GM23338 (cell line): ENCODE results near the gene LIFR. TPM values are rescaled to one million over a fixed set of nuclear protein-coding genes. Genes with fewer than 3 reads are reported as not detected.
"Not testable (repeated sequence)": the region's sequence is repeated elsewhere in the genome, so short reads cannot be mapped to it uniquely, and the experiment has no call there.

ENCODE experiments used
- ATAC-seq: fragments of 200-7000 bp; cut with Tn5 transposase; 3 replicates; pipeline ENCODE4 v1.9.1; 2020
- DNase-seq: peaks from one replicate; pipeline ENCODE4 v3.0.0-alpha.2; 2015; ENCODE audit warnings: low spot score
- H2AFZ ChIP-seq: fragments of 200-600 bp; sonication (generic); 2 replicates; pipeline ENCODE4 v1.8.0; 2016; ENCODE audit warnings: antibody characterized with exemption, mild to moderate bottlenecking, moderate library complexity
- H3F3A ChIP-seq: fragments of 200-600 bp; sonication (generic); replicated peaks from 2 replicates; pipeline ENCODE4 v1.8.0; 2017; ENCODE audit warnings: antibody characterized with exemption, mixed run types, low read depth
- H3K27ac ChIP-seq: fragments of 200-600 bp; sonication (generic); 2 replicates; pipeline ENCODE4 v1.6.1; 2016; ENCODE audit warnings: low read depth
- H3K27me3 ChIP-seq: fragments of 200-600 bp; sonication (generic); 2 replicates; pipeline ENCODE4 v1.8.0; 2016; ENCODE audit warnings: mild to moderate bottlenecking, mixed run types, moderate library complexity; ENCODE audit not compliant: insufficient read depth
- H3K36me3 ChIP-seq: fragments of 200-600 bp; sonication (generic); 2 replicates; pipeline ENCODE4 v1.8.0; 2016; ENCODE audit warnings: mild to moderate bottlenecking; ENCODE audit not compliant: insufficient read depth
- H3K4me1 ChIP-seq: fragments of 200-600 bp; sonication (generic); 2 replicates; pipeline ENCODE4 v1.8.0; 2016; ENCODE audit warnings: mild to moderate bottlenecking, moderate library complexity; ENCODE audit not compliant: insufficient read depth
- H3K4me2 ChIP-seq: fragments of 200-600 bp; sonication (generic); 2 replicates; pipeline ENCODE4 v1.7.1; 2017; ENCODE audit warnings: mixed run types
- H3K4me3 ChIP-seq: fragments of 200-600 bp; sonication (generic); 2 replicates; pipeline ENCODE4 v1.6.1; 2016; ENCODE audit warnings: mixed run types
- H3K79me2 ChIP-seq: fragments of 200-600 bp; sonication (generic); replicated peaks from 2 replicates; pipeline ENCODE4 v1.8.0; 2017; ENCODE audit warnings: mild to moderate bottlenecking; ENCODE audit not compliant: insufficient read depth
- H3K9me2 ChIP-seq: fragments of 200-600 bp; sonication (generic); 2 replicates; pipeline ENCODE4 v1.8.0; 2017; ENCODE audit not compliant: insufficient read depth
- H4K20me1 ChIP-seq: fragments of 200-600 bp; sonication (generic); replicated peaks from 2 replicates; pipeline ENCODE4 v1.8.0; 2017; ENCODE audit warnings: mild to moderate bottlenecking; ENCODE audit not compliant: insufficient read depth
- H3K27ac Mint-ChIP-seq: 2 replicates; pipeline ENCODE4 v1.8.0; 2020; ENCODE audit warnings: inconsistent platforms, mild to moderate bottlenecking, moderate library complexity, mixed read lengths
- H3K27me3 Mint-ChIP-seq: 3 replicates; pipeline ENCODE4 v1.8.0; 2022; ENCODE audit warnings: low read depth, mild to moderate bottlenecking, moderate library complexity, mixed read lengths, inconsistent platforms; ENCODE audit not compliant: insufficient read depth, poor library complexity
- H3K36me3 Mint-ChIP-seq: 3 replicates; pipeline ENCODE4 v1.8.0; 2021; ENCODE audit warnings: low read depth, mild to moderate bottlenecking, inconsistent platforms, moderate library complexity, mixed read lengths
- H3K4me1 Mint-ChIP-seq: 3 replicates; pipeline ENCODE4 v1.8.0; 2020; ENCODE audit warnings: mild to moderate bottlenecking, inconsistent platforms, mixed read lengths
- H3K4me3 Mint-ChIP-seq: 3 replicates; pipeline ENCODE4 v1.8.0; 2021; ENCODE audit warnings: moderate library complexity, mild to moderate bottlenecking, inconsistent platforms, mixed read lengths
- H3K9me3 Mint-ChIP-seq: 3 replicates; pipeline ENCODE4 v1.8.0; 2020; ENCODE audit warnings: moderate library complexity, mild to moderate bottlenecking, inconsistent platforms, mixed read lengths
- CREB1 ChIP-seq: fragments of 250-450 bp; sonication (Bioruptor Pico); IDR thresholded peaks from 2 replicates; pipeline ENCODE4 v1.5.0; 2020; ENCODE audit warnings: low read depth, mild to moderate bottlenecking, moderate library complexity
- EZH2 ChIP-seq: fragments of 200-600 bp; sonication (generic); IDR thresholded peaks from one replicate; pipeline ENCODE4 v1.8.0; 2017; ENCODE audit warnings: antibody characterized with exemption, mild to moderate bottlenecking, low read depth; ENCODE audit not compliant: unreplicated experiment
- EZH2phosphoT487 ChIP-seq: fragments of 200-600 bp; sonication (generic); IDR thresholded peaks from one replicate; pipeline ENCODE4 v1.8.1; 2018; ENCODE audit warnings: antibody characterized with exemption; ENCODE audit not compliant: unreplicated experiment
- polyA plus RNA-seq: library from polyadenylated mRNA; unstranded; fragments of >200 nt; fragmentation: Nextera tagmentation; extraction: Ambion mirVana; gene quantifications from 2 replicates; pipeline ENCODE4 v1.2.1, GENCODE V29; 2016
- total RNA-seq: library from RNA; depleted of rRNA; stranded (reverse); fragments of >200 nt; shearing (Covaris generic); gene quantifications from 2 replicates; pipeline ENCODE4 v1.2.3, GENCODE V29; 2014
- TF ChIP-seq, protein P1 (sequence below): fragments of 250-450 bp; sonication (Bioruptor Pico); IDR thresholded peaks from 2 replicates; pipeline ENCODE4 v1.5.0; 2020; ENCODE audit warnings: mild to moderate bottlenecking, moderate library complexity
- TF ChIP-seq, protein P2 (sequence below), 2 experiments: fragments of 200-600 bp in 1 of 2; sonication (generic) in 1 of 2; conservative IDR thresholded peaks; 2 replicates each; pipeline versions ENCODE4 v1.5.1 to v1.6.1; 2016 to 2017; ENCODE audit warnings: antibody characterized with exemption in 2 of 2, low read depth in 2 of 2, mild to moderate bottlenecking in 2 of 2, moderate library complexity in 1 of 2

The LIFR gene
- total and polyA plus RNA-seq, 2 experiments from 2014 or later = 11.0 to 25.2 TPM

DNA sequence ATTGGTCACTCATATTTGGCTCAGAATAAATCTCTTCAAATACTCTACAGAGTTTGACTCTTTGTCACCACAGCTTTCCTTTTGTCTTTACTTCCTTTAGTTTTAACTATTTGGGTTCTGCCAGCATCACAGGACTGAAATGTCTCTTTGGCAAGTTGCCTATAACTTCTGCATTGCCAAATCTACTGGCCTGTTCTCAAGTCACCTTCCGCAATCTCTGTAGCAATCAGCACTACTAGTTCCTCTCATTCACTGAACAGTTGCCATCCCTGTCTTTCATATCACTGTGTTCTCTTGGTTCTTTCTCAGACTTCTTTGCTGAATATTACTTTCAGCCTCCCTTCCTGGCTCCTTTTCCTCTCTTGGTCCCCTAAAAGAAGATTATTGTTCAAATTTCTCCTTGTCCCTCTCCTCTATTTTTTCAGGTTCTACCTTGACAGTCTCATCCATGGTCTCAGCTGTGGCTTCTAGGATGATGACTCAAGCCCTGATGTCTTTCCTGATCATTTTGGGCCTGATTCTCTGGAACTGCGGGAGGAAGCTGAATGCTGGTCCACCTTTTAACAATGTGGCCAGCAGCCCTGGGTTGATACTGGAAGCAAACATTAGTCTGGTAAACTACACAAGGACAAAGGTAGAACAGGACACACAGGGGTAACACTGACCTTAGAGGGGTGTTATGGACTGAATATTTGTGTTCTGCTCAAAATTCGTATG, 44.0 kb upstream of the LIFR start:
- Histone ChIP-seq H3K9me2 (peaks cover 32% of the 10 kb centered on the region), H3K79me2 (no peaks in the 10 kb centered on the region), H3F3A (no peaks in the 10 kb centered on the region), H3K4me2 (no peak overlapping the region), H3K27ac (no peak overlapping the region), H3K27me3 (no peaks in the 10 kb centered on the region), H4K20me1 (no peaks in the 10 kb centered on the region), H3K4me1 (peaks cover 14% of the 10 kb centered on the region; the same call in 1 of the 2 replicates), H2AFZ (no peak overlapping the region), H3K4me3 (no peak overlapping the region), H3K36me3 (no peaks in the 10 kb centered on the region)
- Mint-ChIP-seq H3K4me1 (peaks cover 21% of the 10 kb centered on the region), H3K4me3 (no peak overlapping the region), H3K9me3 (no peaks in the 10 kb centered on the region), H3K36me3 (no peaks in the 10 kb centered on the region), H3K27ac (no peak overlapping the region), H3K27me3 (peaks cover 2% of the 10 kb centered on the region)
- TF ChIP-seq, protein P1, sequence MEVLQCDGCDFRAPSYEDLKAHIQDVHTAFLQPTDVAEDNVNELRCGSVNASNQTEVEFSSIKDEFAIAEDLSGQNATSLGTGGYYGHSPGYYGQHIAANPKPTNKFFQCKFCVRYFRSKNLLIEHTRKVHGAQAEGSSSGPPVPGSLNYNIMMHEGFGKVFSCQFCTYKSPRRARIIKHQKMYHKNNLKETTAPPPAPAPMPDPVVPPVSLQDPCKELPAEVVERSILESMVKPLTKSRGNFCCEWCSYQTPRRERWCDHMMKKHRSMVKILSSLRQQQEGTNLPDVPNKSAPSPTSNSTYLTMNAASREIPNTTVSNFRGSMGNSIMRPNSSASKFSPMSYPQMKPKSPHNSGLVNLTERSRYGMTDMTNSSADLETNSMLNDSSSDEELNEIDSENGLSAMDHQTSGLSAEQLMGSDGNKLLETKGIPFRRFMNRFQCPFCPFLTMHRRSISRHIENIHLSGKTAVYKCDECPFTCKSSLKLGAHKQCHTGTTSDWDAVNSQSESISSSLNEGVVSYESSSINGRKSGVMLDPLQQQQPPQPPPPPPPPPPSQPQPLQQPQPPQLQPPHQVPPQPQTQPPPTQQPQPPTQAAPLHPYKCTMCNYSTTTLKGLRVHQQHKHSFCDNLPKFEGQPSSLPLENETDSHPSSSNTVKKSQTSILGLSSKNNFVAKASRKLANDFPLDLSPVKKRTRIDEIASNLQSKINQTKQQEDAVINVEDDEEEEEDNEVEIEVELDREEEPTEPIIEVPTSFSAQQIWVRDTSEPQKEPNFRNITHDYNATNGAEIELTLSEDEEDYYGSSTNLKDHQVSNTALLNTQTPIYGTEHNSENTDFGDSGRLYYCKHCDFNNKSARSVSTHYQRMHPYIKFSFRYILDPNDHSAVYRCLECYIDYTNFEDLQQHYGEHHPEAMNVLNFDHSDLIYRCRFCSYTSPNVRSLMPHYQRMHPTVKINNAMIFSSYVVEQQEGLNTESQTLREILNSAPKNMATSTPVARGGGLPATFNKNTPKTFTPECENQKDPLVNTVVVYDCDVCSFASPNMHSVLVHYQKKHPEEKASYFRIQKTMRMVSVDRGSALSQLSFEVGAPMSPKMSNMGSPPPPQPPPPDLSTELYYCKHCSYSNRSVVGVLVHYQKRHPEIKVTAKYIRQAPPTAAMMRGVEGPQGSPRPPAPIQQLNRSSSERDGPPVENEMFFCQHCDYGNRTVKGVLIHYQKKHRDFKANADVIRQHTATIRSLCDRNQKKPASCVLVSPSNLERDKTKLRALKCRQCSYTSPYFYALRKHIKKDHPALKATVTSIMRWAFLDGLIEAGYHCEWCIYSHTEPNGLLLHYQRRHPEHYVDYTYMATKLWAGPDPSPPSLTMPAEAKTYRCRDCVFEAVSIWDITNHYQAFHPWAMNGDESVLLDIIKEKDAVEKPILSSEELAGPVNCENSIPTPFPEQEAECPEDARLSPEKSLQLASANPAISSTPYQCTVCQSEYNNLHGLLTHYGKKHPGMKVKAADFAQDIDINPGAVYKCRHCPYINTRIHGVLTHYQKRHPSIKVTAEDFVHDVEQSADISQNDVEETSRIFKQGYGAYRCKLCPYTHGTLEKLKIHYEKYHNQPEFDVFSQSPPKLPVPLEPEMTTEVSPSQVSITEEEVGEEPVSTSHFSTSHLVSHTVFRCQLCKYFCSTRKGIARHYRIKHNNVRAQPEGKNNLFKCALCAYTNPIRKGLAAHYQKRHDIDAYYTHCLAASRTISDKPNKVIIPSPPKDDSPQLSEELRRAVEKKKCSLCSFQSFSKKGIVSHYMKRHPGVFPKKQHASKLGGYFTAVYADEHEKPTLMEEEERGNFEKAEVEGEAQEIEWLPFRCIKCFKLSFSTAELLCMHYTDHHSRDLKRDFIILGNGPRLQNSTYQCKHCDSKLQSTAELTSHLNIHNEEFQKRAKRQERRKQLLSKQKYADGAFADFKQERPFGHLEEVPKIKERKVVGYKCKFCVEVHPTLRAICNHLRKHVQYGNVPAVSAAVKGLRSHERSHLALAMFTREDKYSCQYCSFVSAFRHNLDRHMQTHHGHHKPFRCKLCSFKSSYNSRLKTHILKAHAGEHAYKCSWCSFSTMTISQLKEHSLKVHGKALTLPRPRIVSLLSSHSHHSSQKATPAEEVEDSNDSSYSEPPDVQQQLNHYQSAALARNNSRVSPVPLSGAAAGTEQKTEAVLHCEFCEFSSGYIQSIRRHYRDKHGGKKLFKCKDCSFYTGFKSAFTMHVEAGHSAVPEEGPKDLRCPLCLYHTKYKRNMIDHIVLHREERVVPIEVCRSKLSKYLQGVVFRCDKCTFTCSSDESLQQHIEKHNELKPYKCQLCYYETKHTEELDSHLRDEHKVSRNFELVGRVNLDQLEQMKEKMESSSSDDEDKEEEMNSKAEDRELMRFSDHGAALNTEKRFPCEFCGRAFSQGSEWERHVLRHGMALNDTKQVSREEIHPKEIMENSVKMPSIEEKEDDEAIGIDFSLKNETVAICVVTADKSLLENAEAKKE (CRISPR knock-in tag) = no peak
- no peak for TF ChIP-seq EZH2
- TF ChIP-seq EZH2phosphoT487 = no peak
- TF ChIP-seq CREB1 = no peak
- TF ChIP-seq, protein P2, sequence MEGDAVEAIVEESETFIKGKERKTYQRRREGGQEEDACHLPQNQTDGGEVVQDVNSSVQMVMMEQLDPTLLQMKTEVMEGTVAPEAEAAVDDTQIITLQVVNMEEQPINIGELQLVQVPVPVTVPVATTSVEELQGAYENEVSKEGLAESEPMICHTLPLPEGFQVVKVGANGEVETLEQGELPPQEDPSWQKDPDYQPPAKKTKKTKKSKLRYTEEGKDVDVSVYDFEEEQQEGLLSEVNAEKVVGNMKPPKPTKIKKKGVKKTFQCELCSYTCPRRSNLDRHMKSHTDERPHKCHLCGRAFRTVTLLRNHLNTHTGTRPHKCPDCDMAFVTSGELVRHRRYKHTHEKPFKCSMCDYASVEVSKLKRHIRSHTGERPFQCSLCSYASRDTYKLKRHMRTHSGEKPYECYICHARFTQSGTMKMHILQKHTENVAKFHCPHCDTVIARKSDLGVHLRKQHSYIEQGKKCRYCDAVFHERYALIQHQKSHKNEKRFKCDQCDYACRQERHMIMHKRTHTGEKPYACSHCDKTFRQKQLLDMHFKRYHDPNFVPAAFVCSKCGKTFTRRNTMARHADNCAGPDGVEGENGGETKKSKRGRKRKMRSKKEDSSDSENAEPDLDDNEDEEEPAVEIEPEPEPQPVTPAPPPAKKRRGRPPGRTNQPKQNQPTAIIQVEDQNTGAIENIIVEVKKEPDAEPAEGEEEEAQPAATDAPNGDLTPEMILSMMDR (conservative IDR thresholded peaks at IDR 0.05; ENCODE audit: low read depth in 2 of 2) = no peak
- DNase-seq (no peak), ATAC-seq (no peak)

DNA sequence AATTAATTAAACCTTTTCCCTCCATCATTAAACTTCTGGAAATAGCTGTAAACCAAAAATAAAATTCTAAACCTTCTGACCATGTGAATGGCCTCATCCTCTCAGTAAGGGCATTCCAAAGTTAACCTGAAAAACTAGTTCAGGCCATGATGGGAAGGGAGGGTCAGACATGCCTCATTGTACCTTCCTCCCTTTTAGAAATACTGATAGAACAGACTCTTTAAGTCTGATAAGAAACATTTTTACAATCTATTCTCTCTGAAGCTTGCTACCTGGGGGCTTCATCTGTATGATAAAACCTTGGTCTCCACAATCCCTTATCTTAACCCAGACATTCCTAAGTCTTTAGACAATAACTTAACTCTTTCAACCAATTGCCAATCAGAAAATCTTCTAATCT, 43.3 kb upstream of the LIFR start:
- H3K9me3 Mint-ChIP-seq, H3K27ac Mint-ChIP-seq, H3K27me3 ChIP-seq, DNase-seq, H3K36me3 Mint-ChIP-seq, H2AFZ ChIP-seq, H3K79me2 ChIP-seq, H3K4me3 ChIP-seq, H3K27me3 Mint-ChIP-seq, ATAC-seq, H3K4me1 ChIP-seq, H3K4me2 ChIP-seq, H3K4me3 Mint-ChIP-seq, H3F3A ChIP-seq, H4K20me1 ChIP-seq, H3K36me3 ChIP-seq, H3K27ac ChIP-seq: not testable (repeated sequence)
- H3K9me2 ChIP-seq = peaks cover 32% of the 10 kb centered on the region
- H3K4me1 Mint-ChIP-seq = peaks cover 21% of the 10 kb centered on the region
